T-helper 2 cell (primary cell): ENCODE measurements around the gene MSGN1.
"Not testable (repeated sequence)": the region's sequence is repeated elsewhere in the genome, so short reads cannot be mapped to it uniquely, and the experiment has no call there.

Experiments
- DNase-seq, 5 experiments: peaks; one replicate each; pipeline versions ENCODE4 v3.0.0 to v3.0.0-alpha.2; 2012 to 2022

Gene MSGN1

GRCh38 chr2:17805717-17806363, 10.4 kb upstream of the MSGN1 start:
- DNase-seq: no peak

- no peak for DNase-seq
These were observed 3.1 kb upstream of the MSGN1 start for GRCh38 chr2:17813010-17813741.

GRCh38 chr2:17813742-17814473, 2.4 kb upstream of the MSGN1 start:
- no peak for DNase-seq

GRCh38 chr2:17814601-17815000, 1.7 kb upstream of the MSGN1 start:
- no peak for DNase-seq

GRCh38 chr2:17815468-17816184, 634 bp upstream of the MSGN1 start:
- DNase-seq: no peak

GRCh38 chr2:17818235-17818815, 2.1 kb downstream of the MSGN1 start:
- DNase-seq: no peak

- DNase-seq: no peak
These were observed 4.8 kb downstream of the MSGN1 start for GRCh38 chr2:17821080-17821479.

- DNase-seq: no peak
These were observed 5.5 kb downstream of the MSGN1 start for GRCh38 chr2:17821535-17822444.

GRCh38 chr2:17822445-17823117, 6.3 kb downstream of the MSGN1 start:
- DNase-seq: no peak

- not testable (repeated sequence) for DNase-seq
These were observed 7.4 kb downstream of the MSGN1 start for GRCh38 chr2:17823646-17824045.

- no peak for DNase-seq
These were observed 11.1 kb downstream of the MSGN1 start for GRCh38 chr2:17827316-17827715.

GRCh38 chr2:17827785-17828184, 11.5 kb downstream of the MSGN1 start:
- DNase-seq: no peak

GRCh38 chr2:17830053-17831034, 14.1 kb downstream of the MSGN1 start:
- DNase-seq: peak in 2 of 5 experiments; percentile 21 to 42

GRCh38 chr2:17835516-17835915, 19.3 kb downstream of the MSGN1 start:
- no peak for DNase-seq

- DNase-seq: no peak
These were observed 23.7 kb downstream of the MSGN1 start for GRCh38 chr2:17839959-17840358.

- no peak for DNase-seq
These were observed 27.2 kb downstream of the MSGN1 start for GRCh38 chr2:17843457-17843856.

GRCh38 chr2:17845806-17846205, 29.5 kb downstream of the MSGN1 start:
- DNase-seq: no peak

GRCh38 chr2:17846676-17847075, 30.4 kb downstream of the MSGN1 start:
- no peak for DNase-seq

- DNase-seq: no peak
These were observed 31.0 kb downstream of the MSGN1 start for GRCh38 chr2:17847236-17847635.

- DNase-seq: no peak
These were observed 33.0 kb downstream of the MSGN1 start for GRCh38 chr2:17849275-17849674.
